ENCODE data around the gene SLC6A1. TPM values are rescaled to one million over a fixed set of nuclear protein-coding genes. Genes with fewer than 3 reads are reported as not detected.

The SLC6A1 gene
- total RNA-seq, 4 donors from 2014 or later = 0.34 to 0.78 (median 0.46) TPM

GRCh38 chr3:11084677-11085076, 92.1 kb downstream of the SLC6A1 start:
- Histone ChIP-seq H3K27ac (replicated peaks in 1 of 4) (no peak overlapping the region), H3K9me3 (no peaks in the 10 kb centered on the region), H3K4me1 (peaks cover 0 to 7% (median 0%) of the 10 kb centered on the region in 4 donors), H3K27me3 (no peaks in the 10 kb centered on the region), H3K36me3 (no peaks in the 10 kb centered on the region), H3K4me3 (no peak overlapping the region)
- DNase-seq (ENCODE audit: extremely low spot score) = no peak
- intact Hi-C loops (cut with DNase I) = no loop called here
- TF ChIP-seq POLR2AphosphoS5 (IDR thresholded peaks at IDR 0.05) (no peak), CTCF (IDR thresholded peaks at IDR 0.05) (no peak), POLR2A (IDR thresholded peaks at IDR 0.05; ENCODE audit: low read depth) (no peak), EP300 (IDR thresholded peaks at IDR 0.05) (no peak)
- 92% methylated on average over 5 of the region's 11 CpGs for WGBS

DNA sequence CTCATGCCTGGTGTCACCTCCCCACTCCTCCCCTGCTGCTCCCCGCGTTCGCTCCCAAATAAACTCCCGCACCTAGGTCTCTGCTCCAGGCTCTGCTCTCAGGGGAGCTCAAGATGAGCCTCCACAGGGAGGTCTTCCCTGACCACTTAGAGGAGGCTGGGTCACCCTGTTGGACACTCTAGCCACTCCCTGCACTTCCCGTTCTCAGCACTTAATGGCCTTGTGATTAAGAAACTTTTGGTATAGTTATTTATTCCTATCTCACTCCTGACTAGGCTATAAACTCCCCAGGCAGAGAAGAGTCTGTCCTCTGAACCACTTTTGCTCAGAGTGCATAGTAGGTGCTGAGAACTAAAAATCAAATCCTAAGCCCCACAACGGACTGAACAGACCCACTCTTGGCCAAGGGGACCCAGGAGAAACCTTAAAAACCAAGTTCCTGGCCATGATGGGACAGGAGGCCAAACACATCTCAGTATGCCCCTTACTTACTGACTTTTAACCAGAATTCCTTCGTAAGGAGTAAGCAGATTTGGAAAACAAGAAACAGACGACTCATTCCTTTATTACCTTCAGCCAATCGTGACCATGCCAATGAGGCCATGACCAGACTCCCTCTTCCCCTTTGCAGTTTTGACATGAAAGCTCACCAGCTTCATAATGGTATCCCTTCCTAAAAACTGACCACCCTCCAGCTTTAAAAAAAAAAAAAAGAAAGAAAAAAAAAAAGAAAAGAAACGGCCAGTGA, 92.7 kb downstream of the SLC6A1 start:
- H3K4me3 ChIP-seq = no peak overlapping the region
- WGBS = 77% methylated on average over 10 of the region's 10 CpGs
- intact Hi-C loops (cut with DNase I) = no loop called here
- peaks cover 0 to 9% (median 2%) of the 10 kb centered on the region in 4 donors for H3K4me1 ChIP-seq
- no peak for TF ChIP-seq CTCF (IDR thresholded peaks at IDR 0.05)
- TF ChIP-seq EP300 (IDR thresholded peaks at IDR 0.05) = no peak
- DNase-seq (ENCODE audit: extremely low spot score) = no peak
- no peaks in the 10 kb centered on the region for H3K36me3 ChIP-seq
- H3K9me3 ChIP-seq = no peaks in the 10 kb centered on the region
- no peak overlapping the region for H3K27ac ChIP-seq (replicated peaks in 1 of 4)
- H3K27me3 ChIP-seq = no peaks in the 10 kb centered on the region

DNA sequence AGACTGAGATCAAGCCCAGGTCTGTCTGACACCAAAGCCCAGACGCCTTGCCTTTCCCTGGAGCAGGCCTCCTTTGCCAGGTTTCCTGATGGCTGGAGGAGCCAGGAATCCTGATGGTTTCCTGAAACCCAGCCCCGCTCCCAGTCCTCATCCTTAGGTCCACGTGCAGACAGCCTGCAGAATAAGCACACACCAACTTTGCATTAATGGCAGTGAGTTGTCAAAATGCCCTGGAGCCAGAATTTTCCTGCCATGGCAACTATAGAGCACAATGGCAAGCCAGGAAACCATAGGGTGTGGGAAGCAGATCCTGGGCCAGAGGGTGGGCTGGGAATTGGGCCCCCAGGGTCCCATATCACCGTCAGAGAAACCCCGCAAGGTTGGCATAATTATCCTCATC, 94.3 kb downstream of the SLC6A1 start:
- Histone ChIP-seq H3K27me3 (no peaks in the 10 kb centered on the region), H3K4me1 (peaks cover 0 to 25% (median 18%) of the 10 kb centered on the region in 4 donors), H3K9me3 (no peaks in the 10 kb centered on the region), H3K27ac (replicated peaks in 1 of 4) (no peak overlapping the region), H3K4me3 (no peak overlapping the region), H3K36me3 (no peaks in the 10 kb centered on the region)
- WGBS = 86% methylated on average over 1 of the region's 5 CpGs
- TF ChIP-seq POLR2AphosphoS5 (IDR thresholded peaks at IDR 0.05) (no peak), POLR2A (IDR thresholded peaks at IDR 0.05; ENCODE audit: low read depth) (no peak), EP300 (IDR thresholded peaks at IDR 0.05) (no peak), CTCF (IDR thresholded peaks at IDR 0.05) (no peak)
- intact Hi-C loops (cut with DNase I) = no loop called here
- DNase-seq (ENCODE audit: extremely low spot score) = no peak

DNA sequence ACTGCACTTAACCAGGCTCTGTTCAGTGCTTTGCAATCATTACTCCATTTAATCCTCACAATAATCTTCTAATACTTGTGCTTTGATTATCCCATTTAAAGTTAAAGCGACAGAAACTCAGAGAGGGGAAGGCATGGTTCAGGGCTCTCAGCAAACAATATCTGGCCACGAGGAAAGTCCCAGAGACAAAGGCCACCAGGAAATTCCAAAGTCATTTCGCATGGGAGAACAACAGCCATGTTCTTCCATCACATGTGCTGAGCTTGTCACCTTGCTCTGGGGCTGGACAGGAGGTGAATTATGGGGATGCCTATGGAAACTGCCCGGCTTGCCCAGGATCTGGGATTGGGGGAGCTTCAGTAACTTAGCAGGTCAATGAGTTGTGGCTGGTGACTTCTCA, 95.5 kb downstream of the SLC6A1 start:
- intact Hi-C loops (cut with DNase I) = no loop called here
- DNase-seq (ENCODE audit: extremely low spot score) = no peak

More for the DNA sequence above, 95.5 kb downstream of the SLC6A1 start:
- Histone ChIP-seq H3K27ac (replicated peaks in 1 of 4) (no peak overlapping the region), H3K27me3 (no peaks in the 10 kb centered on the region), H3K4me3 (no peak overlapping the region), H3K9me3 (no peaks in the 10 kb centered on the region), H3K4me1 (peaks cover 0 to 32% (median 21%) of the 10 kb centered on the region in 4 donors), H3K36me3 (no peaks in the 10 kb centered on the region)
- TF ChIP-seq POLR2AphosphoS5 (IDR thresholded peaks at IDR 0.05) = no peak
- no peak for TF ChIP-seq EP300 (IDR thresholded peaks at IDR 0.05)
- no peak for TF ChIP-seq POLR2A (IDR thresholded peaks at IDR 0.05; ENCODE audit: low read depth)
- TF ChIP-seq CTCF (IDR thresholded peaks at IDR 0.05) = no peak
- WGBS = 98% methylated on average over 4 of the region's 4 CpGs
